ENCODE data around the gene IL19. TPM values are rescaled to one million over a fixed set of nuclear protein-coding genes. Genes with fewer than 3 reads are reported as not detected.

Gene IL19
- total RNA-seq, 1 donor from 2014 or later = not detected

DNA sequence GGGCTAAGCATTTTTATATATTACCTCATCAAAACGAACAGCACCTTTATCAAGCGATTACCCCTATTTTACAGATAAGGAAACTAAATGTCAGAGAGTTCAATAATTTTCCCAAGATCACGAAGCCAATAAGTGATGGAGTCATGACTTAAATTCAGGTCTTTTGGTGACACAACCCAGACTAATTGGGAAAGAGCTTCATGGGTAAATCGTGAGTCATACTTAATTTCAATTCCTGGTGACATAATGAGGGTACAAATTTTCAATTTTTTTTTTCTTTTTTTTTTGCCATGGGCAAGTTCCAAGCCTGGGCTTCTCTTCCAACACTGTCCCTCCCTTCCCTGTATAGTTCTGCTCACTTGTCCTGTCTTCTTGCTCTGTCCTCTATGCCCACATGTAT lies 31.8 kb downstream of the IL19 start:
- Histone ChIP-seq H3F3A (ENCODE audit: low read depth) (no peaks in the 10 kb centered on the region), H2AFZ (replicated peaks) (no peak overlapping the region), H3K36me3 (no peaks in the 10 kb centered on the region), H3K4me2 (no peak overlapping the region), H4K20me1 (ENCODE audit: low read depth) (no peaks in the 10 kb centered on the region), H3K9ac (no peak overlapping the region), H3K9me3 (ENCODE audit: low read depth) (no peaks in the 10 kb centered on the region), H3K79me2 (ENCODE audit: low read depth) (no peaks in the 10 kb centered on the region), H3K27me3 (peaks cover 6% of the 10 kb centered on the region), H3K4me1 (peaks cover 3% of the 10 kb centered on the region), H3K27ac (no peak overlapping the region), H3K4me3 (no peak overlapping the region)
- Mint-ChIP-seq H3K4me1 (peaks cover 2% of the 10 kb centered on the region), H3K36me3 (no peaks in the 10 kb centered on the region), H3K9me3 (no peaks in the 10 kb centered on the region), H3K4me3 (no peak overlapping the region), H3K27ac (no peak overlapping the region), H3K27me3 (ENCODE audit: insufficient read depth, low read depth) (no peaks in the 10 kb centered on the region)
- DNase-seq (ENCODE audit: low spot score) = no peak
- TF ChIP-seq EZH2phosphoT487 (IDR thresholded peaks at IDR 0.05) = no peak
- TF ChIP-seq, protein P1, sequence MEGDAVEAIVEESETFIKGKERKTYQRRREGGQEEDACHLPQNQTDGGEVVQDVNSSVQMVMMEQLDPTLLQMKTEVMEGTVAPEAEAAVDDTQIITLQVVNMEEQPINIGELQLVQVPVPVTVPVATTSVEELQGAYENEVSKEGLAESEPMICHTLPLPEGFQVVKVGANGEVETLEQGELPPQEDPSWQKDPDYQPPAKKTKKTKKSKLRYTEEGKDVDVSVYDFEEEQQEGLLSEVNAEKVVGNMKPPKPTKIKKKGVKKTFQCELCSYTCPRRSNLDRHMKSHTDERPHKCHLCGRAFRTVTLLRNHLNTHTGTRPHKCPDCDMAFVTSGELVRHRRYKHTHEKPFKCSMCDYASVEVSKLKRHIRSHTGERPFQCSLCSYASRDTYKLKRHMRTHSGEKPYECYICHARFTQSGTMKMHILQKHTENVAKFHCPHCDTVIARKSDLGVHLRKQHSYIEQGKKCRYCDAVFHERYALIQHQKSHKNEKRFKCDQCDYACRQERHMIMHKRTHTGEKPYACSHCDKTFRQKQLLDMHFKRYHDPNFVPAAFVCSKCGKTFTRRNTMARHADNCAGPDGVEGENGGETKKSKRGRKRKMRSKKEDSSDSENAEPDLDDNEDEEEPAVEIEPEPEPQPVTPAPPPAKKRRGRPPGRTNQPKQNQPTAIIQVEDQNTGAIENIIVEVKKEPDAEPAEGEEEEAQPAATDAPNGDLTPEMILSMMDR (IDR thresholded peaks at IDR 0.05) = no peak
- no peak for TF ChIP-seq EZH2 (IDR thresholded peaks at IDR 0.05)

DNA sequence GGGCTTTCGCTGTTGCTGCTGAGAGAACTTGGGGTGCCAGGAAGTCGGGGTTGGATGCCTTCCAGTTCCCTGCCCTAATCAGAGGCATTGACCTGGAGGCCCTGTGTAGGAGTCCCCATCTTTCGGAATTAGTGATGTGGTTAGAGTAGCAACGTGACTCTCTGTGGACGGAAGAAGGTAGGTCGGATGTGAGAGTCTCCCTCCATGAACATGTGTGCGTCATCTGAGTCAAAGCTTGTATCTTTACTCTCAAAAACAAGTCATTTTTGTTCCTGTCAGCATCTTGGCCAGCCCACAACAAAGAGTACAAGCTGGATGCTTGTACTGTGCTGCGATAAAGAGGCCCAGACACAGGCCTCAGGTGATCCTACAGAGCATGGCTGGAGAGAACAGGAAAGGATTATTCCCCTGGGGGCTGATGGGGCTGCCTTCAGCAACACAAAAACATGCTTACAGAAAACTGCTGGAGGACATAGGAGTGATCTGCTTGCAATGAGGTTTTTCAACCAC lies 32.7 kb downstream of the IL19 start:
- no peaks in the 10 kb centered on the region for H4K20me1 ChIP-seq (ENCODE audit: low read depth)
- no peak overlapping the region for H3K27ac ChIP-seq
- DNase-seq (ENCODE audit: low spot score) = no peak
- H3K36me3 Mint-ChIP-seq = no peaks in the 10 kb centered on the region
- no peaks in the 10 kb centered on the region for H3K9me3 Mint-ChIP-seq
- TF ChIP-seq, protein P1 (IDR thresholded peaks at IDR 0.05) = no peak
- TF ChIP-seq EZH2 (IDR thresholded peaks at IDR 0.05) (no peak), EZH2phosphoT487 (IDR thresholded peaks at IDR 0.05) (no peak)
- no peaks in the 10 kb centered on the region for H3K9me3 ChIP-seq (ENCODE audit: low read depth)
- H3K4me3 Mint-ChIP-seq = no peak overlapping the region
- no peaks in the 10 kb centered on the region for H3K36me3 ChIP-seq
- H3K27me3 ChIP-seq = peaks cover 6% of the 10 kb centered on the region
- H3K4me1 Mint-ChIP-seq = peaks cover 2% of the 10 kb centered on the region
- no peaks in the 10 kb centered on the region for H3F3A ChIP-seq (ENCODE audit: low read depth)
- H3K4me3 ChIP-seq = no peak overlapping the region
- no peak overlapping the region for H3K4me2 ChIP-seq
- no peak overlapping the region for H3K9ac ChIP-seq
- H3K27me3 Mint-ChIP-seq (ENCODE audit: insufficient read depth, low read depth) = peaks cover under 1% of the 10 kb centered on the region
- no peaks in the 10 kb centered on the region for H3K79me2 ChIP-seq (ENCODE audit: low read depth)
- H3K4me1 ChIP-seq = peaks cover 3% of the 10 kb centered on the region
- peak overlapping the region; percentile 63 for H2AFZ ChIP-seq (replicated peaks)
- H3K27ac Mint-ChIP-seq = no peak overlapping the region

GRCh38 chr1:206804156-206804737 lies 33.7 kb downstream of the IL19 start:
- Histone ChIP-seq H4K20me1 (ENCODE audit: low read depth) (no peaks in the 10 kb centered on the region), H3K4me2 (no peak overlapping the region), H3K4me3 (no peak overlapping the region), H3K9me3 (ENCODE audit: low read depth) (no peaks in the 10 kb centered on the region), H3K36me3 (no peaks in the 10 kb centered on the region), H3F3A (ENCODE audit: low read depth) (no peaks in the 10 kb centered on the region), H3K9ac (no peak overlapping the region), H3K27me3 (peaks cover 6% of the 10 kb centered on the region), H3K27ac (no peak overlapping the region), H3K4me1 (peaks cover 3% of the 10 kb centered on the region), H2AFZ (replicated peaks) (no peak overlapping the region), H3K79me2 (ENCODE audit: low read depth) (no peaks in the 10 kb centered on the region)
- H3K4me3 Mint-ChIP-seq = no peak overlapping the region
- no peaks in the 10 kb centered on the region for H3K9me3 Mint-ChIP-seq
- TF ChIP-seq EZH2 (IDR thresholded peaks at IDR 0.05) (no peak), EZH2phosphoT487 (IDR thresholded peaks at IDR 0.05) (no peak)
- TF ChIP-seq, protein P1 (IDR thresholded peaks at IDR 0.05) = no peak
- H3K27ac Mint-ChIP-seq = no peak overlapping the region
- no peaks in the 10 kb centered on the region for H3K36me3 Mint-ChIP-seq
- H3K4me1 Mint-ChIP-seq = peaks cover 2% of the 10 kb centered on the region
- H3K27me3 Mint-ChIP-seq (ENCODE audit: insufficient read depth, low read depth) = peaks cover 7% of the 10 kb centered on the region
- no peak for DNase-seq (ENCODE audit: low spot score)
